HepG2 (cell line): ENCODE measurements around the gene PSRC1. TPM values are rescaled to one million over a fixed set of nuclear protein-coding genes. Genes with fewer than 3 reads are reported as not detected.
A peak's percentile ranks its signal among the peaks of the same experiment; 100 is the strongest.

Experiments
- ATAC-seq: fragments of 200-7000 bp; cut with Tn5 transposase; 3 replicates; pipeline ENCODE4 v1.9.1; 2020; ENCODE audit warnings: mild to moderate bottlenecking, moderate library complexity
- BruUV-seq: library from RNA; stranded (reverse); fragments of 400-500 nt; replicated peaks from 2 replicates; lab custom pipeline; 2021; lab: Mats Ljungman, UMichigan
- CTCF ChIA-PET: fragments of 300-600 bp; formaldehyde crosslinking; extraction: SDS; loops from one replicate; lab custom pipeline; 2021; ENCODE audit warnings: low total read pairs, inconsistent platforms, low intra/inter-chr PET ratio; lab: Yijun Ruan, JAX
- POLR2A ChIA-PET: fragments of 350-600 bp; sonication (Branson Sonifier 250); formaldehyde crosslinking; loops from one replicate; lab custom pipeline; 2020; ENCODE audit warnings: antibody characterized with exemption, inconsistent platforms; lab: Yijun Ruan, JAX
- DNase-seq: peaks from one replicate; pipeline ENCODE4 v3.0.0-alpha.2; 2015; ENCODE audit warnings: low spot score
- FAIRE-seq: peaks from 3 replicates; lab custom pipeline; 2011; peaks lifted over from hg19 to GRCh38; lab: Jason Lieb, UNC
- H2AFZ ChIP-seq: one replicate; pipeline ENCODE4 v1.6.1; 2011; ENCODE audit warnings: low read length, inconsistent platforms
- H3K27ac ChIP-seq: fragments of 300-600 bp; 3 replicates; pipeline ENCODE4 v1.8.0; 2011; ENCODE audit warnings: mixed run types, mild to moderate bottlenecking, mixed read lengths, low read length, inconsistent platforms; ENCODE audit not compliant: insufficient read depth; ENCODE audit errors: extremely low read length
- H3K27me3 ChIP-seq, 2 experiments: fragments of 200-600 bp in 1 of 2; 2 replicates in 1 of 2; 3 replicates in 1 of 2; pipeline versions ENCODE4 v1.6.0 to v1.8.0; 2011; ENCODE audit warnings: low read length in 2 of 2, mild to moderate bottlenecking in 2 of 2, moderate library complexity in 2 of 2, inconsistent platforms in 1 of 2; ENCODE audit not compliant: insufficient read depth in 2 of 2, control insufficient read depth in 1 of 2
- H3K36me3 ChIP-seq, 2 experiments: fragments of 200-600 bp in 1 of 2; replicated peaks in 1 of 2; 2 replicates in 1 of 2; 3 replicates in 1 of 2; pipeline versions ENCODE4 v1.5.1 to v1.8.0; 2011; ENCODE audit warnings: low read length in 2 of 2, inconsistent platforms in 1 of 2; ENCODE audit not compliant: insufficient read depth in 2 of 2, control insufficient read depth in 1 of 2
- H3K4me1 ChIP-seq: 2 replicates; pipeline ENCODE4 v1.5.1; 2012; ENCODE audit warnings: low read length, inconsistent platforms; ENCODE audit not compliant: insufficient read depth
- H3K4me2 ChIP-seq: 2 replicates; pipeline ENCODE4 v1.6.0; 2011; ENCODE audit warnings: low read depth, low read length, inconsistent platforms
- H3K4me3 ChIP-seq, 3 experiments: fragments of 200-600 bp in 1 of 3; sonication (generic), shearing (Covaris generic) in 1 of 3; replicated peaks in 1 of 3; 2 replicates each; pipeline ENCODE4 v1.5.1; 2011 to 2016; ENCODE audit warnings: low read length in 3 of 3, inconsistent platforms in 2 of 3, low read depth in 2 of 3, mild to moderate bottlenecking in 2 of 3, control low read depth in 1 of 3, mixed read lengths in 1 of 3; ENCODE audit not compliant: insufficient read depth in 1 of 3
- H3K79me2 ChIP-seq: one replicate; pipeline ENCODE4 v1.6.1; 2011; ENCODE audit warnings: low read length, inconsistent platforms; ENCODE audit not compliant: insufficient read depth
- H3K9ac ChIP-seq: 2 replicates; pipeline ENCODE4 v1.6.0; 2011; ENCODE audit warnings: mild to moderate bottlenecking, low read depth, low read length, inconsistent platforms; ENCODE audit not compliant: insufficient read depth
- H3K9me3 ChIP-seq: 2 replicates; pipeline ENCODE4 v1.5.1; 2012; ENCODE audit warnings: mild to moderate bottlenecking, low read length
- H4K20me1 ChIP-seq: 2 replicates; pipeline ENCODE4 v1.6.0; 2011; ENCODE audit warnings: inconsistent platforms, mild to moderate bottlenecking, low read length, moderate library complexity; ENCODE audit not compliant: insufficient read depth
- ARID2 ChIP-seq: sonication (generic); formaldehyde crosslinking; IDR thresholded peaks from 2 replicates; pipeline ENCODE4 v1.8.1; 2022; ENCODE audit warnings: mild to moderate bottlenecking, missing genetic modification reagents, borderline replicate concordance
- ATF7-NPFF ChIP-seq: sonication (generic); formaldehyde crosslinking; IDR thresholded peaks from 2 replicates; pipeline ENCODE4 v1.8.1; 2023; ENCODE audit warnings: mild to moderate bottlenecking, low read depth, missing genetic modification reagents, moderate library complexity
- ELF4 ChIP-seq: sonication (generic); formaldehyde crosslinking; IDR thresholded peaks from 2 replicates; pipeline ENCODE4 v1.5.0; 2020; ENCODE audit warnings: missing genetic modification reagents, mild to moderate bottlenecking, moderate library complexity, borderline replicate concordance
- EP300 ChIP-seq, 3 experiments: sonication (generic) in 1 of 3; formaldehyde crosslinking in 1 of 3; IDR thresholded peaks; 2 replicates each; pipeline versions ENCODE4 v1.5.1 to v1.6.1; 2011 to 2020; ENCODE audit warnings: low read depth in 2 of 3, low read length in 2 of 3, borderline replicate concordance in 1 of 3, improper control_type of control experiment in 1 of 3, mild to moderate bottlenecking in 1 of 3, missing genetic modification reagents in 1 of 3, moderate library complexity in 1 of 3
- HES4 ChIP-seq: sonication (generic); formaldehyde crosslinking; IDR thresholded peaks from 2 replicates; pipeline ENCODE4 v1.9.0; 2021; ENCODE audit warnings: mild to moderate bottlenecking, missing genetic modification reagents, borderline replicate concordance
- HOXA9 ChIP-seq: sonication (generic); formaldehyde crosslinking; IDR thresholded peaks from 2 replicates; pipeline ENCODE4 v1.8.1; 2022; ENCODE audit warnings: missing genetic modification reagents, mild to moderate bottlenecking, moderate library complexity, borderline replicate concordance
- MTF2 ChIP-seq: sonication (generic); formaldehyde crosslinking; IDR thresholded peaks from 2 replicates; pipeline ENCODE4 v1.5.0; 2020; ENCODE audit warnings: missing genetic modification reagents, borderline replicate concordance
- MZF1 ChIP-seq: sonication (generic); formaldehyde crosslinking; IDR thresholded peaks from 2 replicates; pipeline ENCODE4 v1.8.1; 2023; ENCODE audit warnings: mild to moderate bottlenecking, missing genetic modification reagents, borderline replicate concordance
- NONO ChIP-seq, 2 experiments: fragments of 450-650 bp in 1 of 2; sonication (generic) in 1 of 2; formaldehyde crosslinking in 1 of 2; IDR thresholded peaks in 1 of 2; conservative IDR thresholded peaks in 1 of 2; 2 replicates each; pipeline versions ENCODE4 v1.6.1 to v1.8.0; 2017 to 2022; ENCODE audit warnings: mild to moderate bottlenecking in 1 of 2, missing genetic modification reagents in 1 of 2, moderate library complexity in 1 of 2
- RFX3 ChIP-seq: IDR thresholded peaks from 2 replicates; pipeline ENCODE4 v1.6.1; 2016; ENCODE audit warnings: missing biosample characterization, missing genetic modification reagents
- SIN3B ChIP-seq: fragments of 150-350 bp; IDR thresholded peaks from 2 replicates; pipeline ENCODE4 v1.6.1; 2014; ENCODE audit warnings: low read length
- SKI ChIP-seq: fragments of 450-650 bp; IDR thresholded peaks from one replicate; pipeline ENCODE4 v1.6.1; 2018; ENCODE audit warnings: mild to moderate bottlenecking; ENCODE audit not compliant: partially characterized antibody
- ZBED4 ChIP-seq: sonication (generic); formaldehyde crosslinking; IDR thresholded peaks from 2 replicates; pipeline ENCODE4 v1.4.0; 2020; ENCODE audit warnings: missing genetic modification reagents, borderline replicate concordance
- ZKSCAN5 ChIP-seq: sonication (generic); formaldehyde crosslinking; IDR thresholded peaks from 2 replicates; pipeline ENCODE4 v1.5.1; 2020; ENCODE audit warnings: mild to moderate bottlenecking, missing genetic modification reagents
- ZNF431 ChIP-seq: sonication (generic); formaldehyde crosslinking; IDR thresholded peaks from 2 replicates; pipeline ENCODE4 v1.9.0; 2022; ENCODE audit warnings: missing genetic modification reagents, low read depth, mild to moderate bottlenecking, borderline replicate concordance
- ZNF543 ChIP-seq: sonication (generic); formaldehyde crosslinking; IDR thresholded peaks from 2 replicates; pipeline ENCODE4 v1.4.0; 2020; ENCODE audit warnings: mild to moderate bottlenecking, missing genetic modification reagents
- ZNF589 ChIP-seq: sonication (generic); formaldehyde crosslinking; conservative IDR thresholded peaks from 2 replicates; pipeline ENCODE4 v1.8.0; 2022; ENCODE audit warnings: mild to moderate bottlenecking, moderate library complexity, missing genetic modification reagents
- ZNF788 ChIP-seq: sonication (generic); formaldehyde crosslinking; IDR thresholded peaks from 2 replicates; pipeline ENCODE4 v1.5.0; 2020; ENCODE audit warnings: mild to moderate bottlenecking, missing genetic modification reagents, borderline replicate concordance
- WGBS: methylation state at CpG from one replicate; pipeline ENCODE4 v1.1.6; 2017; ENCODE audit warnings: low lambda C conversion rate; 5-methylcytosine and 5-hydroxymethylcytosine counted together
- in situ Hi-C: cut with HindIII; loops from 2 replicates; pipeline ENCODE4 v1.10.0; 2017; ENCODE audit warnings: low pct_unique_long_range_greater_than_20kb; ENCODE audit not compliant: extremely low pct_ligation_motif_present
- intact Hi-C: fragments of 100-400 bp; cut with micrococcal nuclease; formaldehyde crosslinking; loops from one replicate; pipeline ENCODE4 v1.10.0; 2022; ENCODE audit not compliant: unreplicated experiment
- polyA plus RNA-seq, 8 experiments: library from polyadenylated mRNA; depleted of rRNA in 3 of 8; stranded (reverse) in 7 of 8; unstranded in 1 of 8; fragments of >200 nt; fragmentation: Illumina TruSeq in 4 of 8; extraction: Trizol in 4 of 8; gene quantifications; 2 replicates each; pipeline versions ENCODE4 v1.2.1 to v1.2.3, GENCODE V29; 2011 to 2016; ENCODE audit warnings: low read depth in 4 of 8, missing spikeins in 1 of 8, mixed read lengths in 1 of 8; ENCODE audit not compliant: insufficient read depth in 1 of 8
- total RNA-seq, 5 experiments: library from RNA; depleted of rRNA; stranded (reverse); fragments of >200 nt; fragmentation: Illumina TruSeq; extraction: Trizol; gene quantifications; 2 replicates each; pipeline ENCODE4 v1.2.3, GENCODE V29; 2016; ENCODE audit warnings: low read depth in 1 of 5

Gene PSRC1
- total and polyA plus RNA-seq, 2 of the 13 experiments (the other 11 are each of a cell fraction or from before 2014, with no cell fraction given) = 28.6 to 30.3 TPM

GRCh38 chr1:109282497-109282951 lies 421 bp downstream of the PSRC1 start:
- Histone ChIP-seq H3K4me1 (peaks cover 58% of the 10 kb centered on the region), H3K9me3 (no peaks in the 10 kb centered on the region), H4K20me1 (no peaks in the 10 kb centered on the region), H3K4me2 (peak overlapping the region; percentile 83), H3K4me3 (peak overlapping the region; percentile 75 to 99 (median 93)), H3K36me3 (peaks cover 4 to 12% of the 10 kb centered on the region in 2 experiments; a peak in 2 of 5 replicates), H2AFZ (no peak overlapping the region), H3K9ac (peak overlapping the region; percentile 80), H3K79me2 (peaks cover 18% of the 10 kb centered on the region), H3K27me3 (no peaks in the 10 kb centered on the region; a peak in 1 of 5 replicates), H3K27ac (peak overlapping the region; percentile 85)
- TF ChIP-seq SKI (no peak), ZNF543 (CRISPR knock-in tag) (peak; percentile 55; the same call in 1 of the 2 replicates), ARID2 (CRISPR knock-in tag) (0 out of 2 replicates have a peak, but pooled peaks have one; percentile 7), ZNF788 (no peak), ATF7-NPFF (CRISPR knock-in tag) (peak; percentile 15; the same call in 1 of the 2 replicates), ELF4 (CRISPR knock-in tag) (0 out of 2 replicates have a peak, but pooled peaks have one; percentile 42), ZNF589 (CRISPR knock-in tag) (0 out of 2 replicates have a peak, but pooled peaks have one; percentile 5), ZKSCAN5 (CRISPR knock-in tag) (no peak), ZNF431 (no peak), MTF2 (CRISPR knock-in tag) (no peak), HOXA9 (CRISPR knock-in tag) (peak; percentile 23; the same call in 1 of the 2 replicates), HES4 (CRISPR knock-in tag) (0 out of 2 replicates have a peak, but pooled peaks have one; percentile 44), ZBED4 (0 out of 2 replicates have a peak, but pooled peaks have one; percentile 1), RFX3 (CRISPR knock-in tag) (no peak), EP300 (IDR thresholded peaks at IDR 0.05; ENCODE audit: low read depth in 2 of 2, low read length in 2 of 2) (no peak), EP300 (CRISPR knock-in tag; IDR thresholded peaks at IDR 0.05; ENCODE audit: borderline replicate concordance) (no peak), SIN3B (no peak), MZF1 (CRISPR knock-in tag) (0 out of 2 replicates have a peak, but pooled peaks have one; percentile 13), NONO (IDR thresholded peaks at IDR 0.05) (no peak), NONO (CRISPR knock-in tag; conservative IDR thresholded peaks at IDR 0.05) (no peak)
- in situ Hi-C loops = no loop called here
- WGBS = 2% methylated on average over 10 of the region's 10 CpGs
- no TSS peak for BruUV-seq
- ATAC-seq (peak; percentile 73), FAIRE-seq (no peak), DNase-seq (no peak)
- POLR2A ChIA-PET = interaction anchor here (0.6 to 2.0 kb wide), 13 partner anchors 10 to 143 kb away, joined by 3 to 28 read pairs (median 8); partner anchors contain the start of genes MYBPHL, PSMA5, SARS1 and SORT1
- intact Hi-C loops = loop anchor here (2.0 kb wide), 2 partner anchors 20 to 110 kb away; no protein-coding TSS in a partner anchor
- CTCF ChIA-PET = interaction anchor here (1.9 kb wide), 1 partner anchor 19 kb away, joined by 8 read pairs; no protein-coding TSS in a partner anchor
